Activated CD8-positive, alpha-beta memory T cell treated with anti-CD3 and anti-CD28 coated beads, Interleukin-2, amount 50 U/mL, for 24 hours (primary cell): Measurements from ENCODE around the gene LATS2.
"Not testable (repeated sequence)": the region's sequence is repeated elsewhere in the genome, so short reads cannot be mapped to it uniquely, and the experiment has no call there.

Experiments used
- DNase-seq: peaks from one replicate; pipeline ENCODE4 v3.0.0-alpha.2; 2020; ENCODE audit errors: extremely low read depth

Gene LATS2

DNA sequence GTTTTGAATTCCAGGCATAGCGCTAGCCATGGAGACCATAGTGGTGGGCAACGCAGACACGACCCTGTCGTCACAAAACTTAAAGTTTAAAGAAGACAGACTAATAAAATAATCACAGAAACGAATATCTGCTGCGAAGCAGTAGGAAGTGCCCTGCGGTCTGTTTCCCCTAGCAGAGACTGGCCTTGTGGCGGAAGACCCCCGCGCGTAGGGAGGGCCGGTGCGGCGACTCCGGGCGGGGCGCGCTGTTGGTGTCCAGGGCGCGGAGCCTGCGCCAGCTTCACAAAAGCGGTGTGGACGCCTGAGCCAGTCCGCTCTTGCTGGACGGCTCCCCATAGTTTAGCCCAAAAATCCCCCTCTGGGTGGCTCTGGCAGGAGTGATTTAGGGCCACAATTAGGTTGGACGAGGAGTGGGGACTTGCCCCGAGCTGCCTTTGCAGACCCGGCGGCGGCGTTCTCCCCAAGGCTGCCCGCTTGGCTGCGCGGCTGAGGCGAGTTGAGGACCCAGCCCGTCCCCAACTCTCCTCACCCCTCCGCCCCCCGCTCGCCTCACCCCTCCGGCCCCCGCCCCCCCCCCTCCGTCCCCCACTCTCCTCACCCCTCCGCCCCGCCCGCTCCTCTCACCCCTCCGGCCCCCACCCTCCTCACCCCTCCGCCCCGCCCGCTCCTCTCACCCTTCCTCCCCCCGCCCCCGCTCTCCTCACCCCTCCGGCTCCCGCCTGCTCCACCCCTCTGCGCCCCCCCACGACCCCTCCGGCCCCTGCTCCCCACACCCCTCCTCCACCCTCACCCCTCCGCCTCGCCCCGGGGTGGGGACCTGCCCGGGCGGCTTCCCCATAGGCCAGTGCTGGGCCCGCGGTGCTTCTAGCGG is 14.2 kb upstream of the LATS2 start:
- DNase-seq: no peak

DNA sequence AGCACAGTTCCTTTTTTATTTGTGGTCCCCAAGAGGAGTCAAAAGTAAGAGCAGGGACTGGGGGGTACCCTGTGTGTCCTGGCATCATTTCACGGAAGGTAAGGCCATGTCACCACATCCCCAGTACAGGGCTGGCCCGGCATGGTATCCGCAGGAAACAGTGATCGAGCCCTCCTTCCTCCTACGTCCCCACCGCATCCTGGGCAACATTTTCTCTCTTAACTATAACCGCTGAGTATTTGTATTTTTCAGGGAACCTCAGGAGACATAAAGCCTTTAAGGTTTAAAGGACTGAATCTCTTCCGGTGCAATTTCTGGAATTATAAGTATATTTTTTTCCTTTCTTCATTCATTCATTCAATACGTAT is 13.6 kb upstream of the LATS2 start:
- no peak for DNase-seq

DNA sequence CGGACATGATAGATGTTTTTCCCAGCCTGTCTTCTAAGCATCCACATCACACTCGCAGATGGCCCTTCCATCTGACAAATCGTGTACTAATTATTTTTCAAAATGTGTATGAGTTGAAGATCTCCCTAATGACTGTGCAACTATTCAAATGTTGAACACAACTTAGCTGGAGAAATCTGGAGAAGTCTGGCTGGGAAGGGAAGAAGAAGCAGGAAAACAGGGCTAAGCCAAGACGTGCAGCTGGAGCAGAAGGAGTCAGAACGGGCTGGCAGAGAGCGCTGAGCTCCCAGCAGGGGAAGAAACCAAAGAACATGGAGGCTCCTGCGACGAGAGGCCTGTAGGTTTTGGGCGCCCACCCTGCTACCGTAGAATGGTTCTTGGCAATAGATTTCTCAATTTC is 13.2 kb upstream of the LATS2 start:
- no peak for DNase-seq

DNA sequence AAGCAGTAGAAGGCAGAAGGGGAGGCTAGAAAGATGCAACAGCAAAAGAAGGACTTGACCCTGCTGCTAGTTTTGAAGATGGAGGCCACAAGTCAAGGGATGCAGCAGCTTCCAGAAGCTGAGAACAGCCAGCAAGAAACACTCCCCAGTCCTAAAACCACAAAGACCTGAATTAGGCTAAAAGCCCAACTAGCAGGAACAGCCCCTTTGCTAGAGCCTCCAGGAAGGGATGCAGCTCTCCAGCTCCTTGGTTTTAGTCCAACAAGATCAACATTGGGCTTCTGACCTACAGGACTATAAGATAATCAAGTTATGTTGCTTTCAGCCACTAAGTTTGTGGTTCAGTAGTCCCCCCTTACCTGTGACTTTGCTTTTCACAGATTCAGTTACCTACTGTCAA is 10.5 kb upstream of the LATS2 start:
- DNase-seq: no peak

DNA sequence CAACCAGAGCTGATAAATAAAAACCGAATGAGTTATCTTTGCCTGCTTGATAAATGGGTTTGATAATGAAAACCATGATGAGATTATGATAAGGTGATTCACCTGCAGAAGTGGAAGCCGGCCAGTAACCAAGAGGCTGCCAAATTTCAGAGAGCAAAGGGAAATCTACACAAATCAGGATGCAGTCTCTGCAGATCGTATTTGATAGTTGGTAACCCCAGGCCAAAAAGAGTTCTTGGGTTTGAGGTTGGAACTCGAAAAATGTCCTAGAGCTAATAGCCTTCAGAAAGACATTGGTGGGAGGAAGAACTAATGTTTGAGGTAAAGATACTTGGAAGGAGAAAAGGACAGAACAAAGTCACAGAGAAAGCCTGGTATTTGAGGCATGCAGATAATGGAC is 9.6 kb upstream of the LATS2 start:
- no peak for DNase-seq

DNA sequence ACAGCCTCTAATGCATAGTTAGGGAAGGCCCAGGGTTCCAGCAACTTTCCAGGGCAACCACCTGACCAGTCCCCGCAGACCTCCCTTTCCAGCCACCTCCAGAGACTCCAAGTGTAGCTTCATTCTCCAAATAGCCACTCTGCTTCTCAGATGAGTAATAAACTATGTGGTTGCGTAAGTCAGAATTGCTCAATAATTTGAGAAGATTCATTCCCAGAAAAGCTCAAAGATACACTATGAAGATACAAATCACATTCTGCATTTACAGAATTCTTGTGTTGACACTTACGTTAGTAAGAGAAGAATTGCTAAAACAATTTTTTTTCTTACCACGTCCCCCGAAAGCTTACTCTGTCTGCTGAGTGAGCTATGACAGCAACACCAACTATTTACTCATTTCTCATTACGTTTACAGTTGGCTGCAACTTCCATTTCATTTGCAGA is 8.2 kb upstream of the LATS2 start:
- no peak for DNase-seq

DNA sequence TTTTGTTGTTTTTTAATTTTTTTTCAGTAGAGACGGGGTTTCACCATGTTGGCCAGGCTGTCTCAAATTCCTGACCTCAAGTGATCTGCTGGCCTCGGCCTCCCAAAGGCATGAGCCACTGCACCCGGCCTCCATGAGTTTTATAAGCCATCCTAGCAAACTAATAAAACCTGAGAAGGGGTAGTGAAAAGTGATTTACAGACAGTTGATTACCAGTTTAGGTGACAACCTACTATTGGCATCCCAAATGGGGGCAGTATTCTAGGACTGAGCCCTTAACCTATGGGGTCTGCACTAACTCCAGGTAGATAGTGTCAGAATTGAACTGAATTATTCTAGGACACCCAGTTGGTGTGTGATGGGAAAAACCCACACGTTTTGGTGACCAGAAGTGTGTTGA is 6.5 kb upstream of the LATS2 start:
- no peak for DNase-seq

DNA sequence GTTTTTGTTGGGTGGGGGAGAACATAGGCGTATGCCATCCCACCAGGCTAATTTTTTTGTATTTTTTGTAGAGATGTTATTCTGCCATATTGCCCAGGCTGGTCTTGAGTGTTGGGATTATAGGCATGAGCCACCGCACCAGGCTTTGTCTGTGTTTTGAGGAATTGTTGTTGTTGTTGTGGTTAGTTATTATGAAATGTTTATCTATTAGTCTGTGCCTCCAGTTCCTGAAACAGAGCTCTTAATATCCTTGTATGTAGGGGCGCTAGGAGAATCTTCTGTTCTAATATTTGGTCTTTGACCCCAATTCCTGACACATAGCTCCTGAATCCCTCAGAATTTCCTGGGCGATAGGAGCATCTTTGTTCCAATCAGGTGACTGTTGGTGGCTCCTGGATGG is 5.6 kb upstream of the LATS2 start:
- no peak for DNase-seq

DNA sequence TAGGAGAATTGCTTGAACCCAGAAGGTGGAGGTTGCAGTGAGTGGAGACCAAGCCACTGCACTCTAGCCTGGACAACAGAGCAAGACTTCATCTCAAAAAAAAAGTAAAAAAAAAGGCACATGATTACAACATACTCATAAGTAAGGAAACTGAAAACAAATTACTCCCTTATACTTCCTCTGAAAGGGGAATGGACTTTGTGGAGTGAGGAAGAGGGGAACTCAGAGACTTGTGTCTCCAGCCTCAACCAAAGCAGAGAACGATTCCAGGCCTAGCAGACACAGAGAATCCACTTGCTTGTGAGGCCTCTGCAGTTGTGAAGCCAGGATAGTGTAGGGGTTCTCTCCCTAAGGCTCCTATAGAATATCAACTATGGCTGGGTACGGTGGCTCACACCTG is 4.3 kb upstream of the LATS2 start:
- no peak for DNase-seq

DNA sequence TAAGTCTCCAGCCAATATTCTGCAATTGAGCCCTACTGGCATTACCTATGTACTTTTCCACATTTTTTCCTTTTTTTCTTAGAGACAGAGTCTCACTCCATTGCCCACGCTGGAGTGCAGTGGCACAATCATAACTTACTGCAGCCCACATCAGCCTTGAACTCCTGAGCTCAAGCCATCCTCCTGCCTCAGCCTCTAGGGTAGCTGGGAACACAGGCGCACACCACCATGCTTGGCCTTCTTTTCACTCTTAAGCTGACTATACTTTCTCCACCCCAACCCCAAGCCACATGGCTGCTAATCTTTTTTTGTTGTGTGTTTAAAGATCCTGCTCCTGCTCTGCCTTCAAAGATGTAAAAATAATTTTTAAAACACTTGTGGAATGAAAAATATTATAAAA is 1.6 kb upstream of the LATS2 start:
- no peak for DNase-seq

DNA sequence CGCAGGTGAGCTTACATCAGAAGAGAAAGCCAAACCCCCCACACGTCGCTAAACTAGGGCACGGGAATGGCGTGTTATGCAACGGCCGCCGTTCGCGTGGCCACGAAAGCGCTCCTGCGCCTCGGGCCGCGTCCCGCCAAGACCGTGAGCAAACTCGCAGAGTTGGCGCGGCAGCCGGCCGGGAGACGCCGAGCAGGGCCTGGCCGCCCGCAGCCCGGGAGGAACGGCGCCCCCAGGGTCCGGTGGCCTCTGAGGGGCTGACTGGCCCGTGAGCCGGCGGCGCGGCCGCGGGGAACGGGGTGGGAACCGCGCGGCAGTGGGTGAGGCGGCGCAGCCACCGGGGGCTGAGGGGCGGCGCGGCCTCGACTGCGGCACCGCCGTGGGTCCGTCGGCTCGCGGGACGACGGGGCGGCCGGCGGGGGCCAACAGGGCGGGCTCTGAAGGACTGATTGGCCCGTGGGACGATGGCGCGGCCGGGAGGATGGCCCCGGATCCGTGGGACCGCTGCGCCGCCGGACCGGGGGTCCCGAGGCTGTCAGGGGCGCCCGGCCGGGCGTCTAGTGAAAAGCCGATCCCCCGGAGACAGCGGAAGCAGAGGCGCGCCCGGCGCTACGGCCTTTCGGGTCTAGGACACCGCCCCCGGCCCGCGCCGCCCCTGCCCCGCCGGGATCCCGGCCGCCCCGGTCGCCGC is 903 bp downstream of the LATS2 start:
- no peak for DNase-seq

DNA sequence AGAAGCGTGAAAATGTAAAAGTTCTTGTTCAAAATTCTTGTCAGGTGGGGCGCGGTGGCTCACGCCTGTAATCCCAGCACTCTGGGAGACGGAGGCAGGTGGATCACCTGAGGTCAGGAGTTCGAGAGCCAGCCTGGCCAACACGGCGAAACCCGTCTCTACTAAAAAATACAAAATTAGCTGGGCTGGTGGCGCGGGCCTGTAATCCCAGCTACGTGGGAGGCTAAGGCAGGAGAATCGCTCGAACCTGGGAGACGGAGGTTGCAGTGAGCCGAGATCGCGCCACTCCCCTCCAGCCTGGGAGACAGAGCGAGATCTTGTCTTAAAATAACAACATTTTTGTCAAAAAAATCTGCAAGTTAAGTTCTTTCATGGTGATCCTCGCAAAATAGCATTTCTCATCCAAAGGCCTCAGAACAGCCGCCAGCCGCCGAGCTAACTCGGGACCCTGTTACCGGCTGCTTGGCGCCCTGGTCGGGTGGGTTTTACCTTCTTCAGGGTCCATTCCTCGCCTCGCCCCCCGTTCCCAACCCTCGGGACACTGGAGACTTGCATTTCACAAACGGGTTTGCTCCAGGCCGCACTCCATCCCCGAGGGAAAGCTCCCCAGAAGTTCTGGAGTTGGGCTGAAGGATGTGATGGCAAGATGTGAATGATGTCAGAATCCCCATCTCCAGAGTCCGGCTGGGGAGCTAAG is 1.6 kb downstream of the LATS2 start:
- DNase-seq: no peak

DNA sequence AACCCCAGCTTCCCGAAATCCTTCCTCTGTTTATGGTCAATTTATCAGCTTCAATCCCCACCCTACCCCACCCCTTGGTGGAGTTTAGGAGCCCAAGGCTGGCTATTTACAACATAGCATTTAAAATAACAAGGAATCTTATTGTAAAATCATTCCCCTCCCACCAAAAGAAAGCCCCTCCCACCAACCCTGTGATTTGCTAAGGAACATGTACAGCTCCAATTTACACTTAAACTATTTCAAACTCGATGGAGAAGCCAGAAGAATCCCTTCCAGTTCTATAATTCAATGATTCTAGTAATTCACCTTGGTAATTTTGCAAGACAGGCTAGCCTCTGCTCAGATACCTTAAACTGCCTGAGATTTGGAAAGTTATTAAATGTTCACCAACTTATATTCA is 3.0 kb downstream of the LATS2 start:
- DNase-seq: no peak

DNA sequence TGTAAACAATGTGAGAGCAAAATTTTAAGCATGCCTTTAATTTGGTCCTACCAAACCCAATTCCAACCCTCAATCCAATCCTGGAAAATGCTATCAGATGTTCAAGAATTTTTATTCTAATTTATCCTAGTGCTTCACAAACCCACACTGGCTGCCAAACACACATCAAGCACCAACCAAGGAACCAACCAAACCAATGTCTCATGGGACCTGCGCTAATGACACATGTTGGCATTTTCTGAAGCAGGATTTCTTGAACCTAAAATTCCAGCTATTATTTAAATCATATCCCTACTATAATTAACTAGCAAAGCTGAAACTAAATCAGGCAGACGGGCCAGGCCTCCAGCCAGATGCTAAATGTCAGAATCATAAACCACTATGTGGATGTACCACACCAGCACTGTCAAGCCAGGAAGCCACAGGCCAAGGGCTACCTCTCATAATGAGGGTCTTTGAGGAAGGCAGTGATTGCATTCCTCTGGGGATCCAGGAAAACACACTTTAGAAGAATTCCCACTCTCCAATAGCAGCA is 5.8 kb downstream of the LATS2 start:
- no peak for DNase-seq

DNA sequence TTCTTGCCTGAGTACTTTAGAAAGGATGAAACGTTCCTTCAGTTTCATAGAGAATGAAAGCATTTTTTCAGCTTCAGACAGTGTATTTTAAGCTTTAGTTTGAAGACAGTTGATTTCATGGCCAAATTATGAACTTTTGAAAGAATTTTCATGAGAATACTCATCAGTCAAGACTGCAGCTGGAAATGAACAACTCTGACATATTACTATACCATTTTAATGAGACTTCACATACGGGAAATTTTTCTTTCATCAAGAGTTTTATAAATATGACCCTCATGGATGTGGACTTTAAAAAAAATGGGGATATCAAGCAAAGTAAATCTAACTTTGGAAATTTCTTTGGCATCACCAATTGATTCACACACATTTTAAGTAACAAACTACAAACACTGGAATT is 6.4 kb downstream of the LATS2 start:
- no peak for DNase-seq

DNA sequence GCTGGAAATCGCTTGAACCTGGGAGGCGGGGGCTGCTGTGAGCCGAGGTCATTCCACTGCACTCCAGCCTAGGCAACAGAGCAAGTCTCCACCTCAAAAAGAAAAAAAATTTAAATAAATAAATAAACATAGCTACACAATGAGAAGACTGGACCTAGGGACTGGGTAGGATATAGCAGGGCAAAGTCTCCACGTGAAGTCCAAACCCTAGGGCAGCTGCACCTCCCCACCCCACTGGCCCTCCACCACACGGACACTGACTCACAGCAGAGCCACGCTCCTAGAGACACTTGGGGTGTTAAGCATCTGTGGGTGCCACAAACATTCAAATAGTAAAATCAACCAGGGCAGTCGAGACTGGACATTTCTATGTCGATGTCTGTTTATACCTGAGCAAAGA is 7.1 kb downstream of the LATS2 start:
- no peak for DNase-seq

DNA sequence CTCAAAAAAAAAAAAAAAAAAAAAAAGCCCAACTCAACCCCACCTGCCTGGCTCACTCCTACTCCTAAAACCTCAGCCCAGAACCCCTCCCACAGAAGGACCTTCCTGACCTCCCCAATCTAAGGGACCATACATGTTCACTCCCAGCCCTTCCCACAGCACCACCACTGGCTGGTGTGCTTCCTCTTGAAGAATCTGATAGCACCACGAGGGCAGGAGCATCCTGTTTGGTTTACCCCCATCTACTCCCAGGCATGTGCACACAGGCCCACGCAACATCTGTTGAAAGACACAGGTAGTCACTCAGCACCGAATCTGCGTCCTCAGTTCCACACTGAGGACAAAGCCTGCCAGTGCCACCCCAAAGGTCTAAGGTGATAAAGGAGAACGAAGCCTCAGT is 8.2 kb downstream of the LATS2 start:
- no peak for DNase-seq

DNA sequence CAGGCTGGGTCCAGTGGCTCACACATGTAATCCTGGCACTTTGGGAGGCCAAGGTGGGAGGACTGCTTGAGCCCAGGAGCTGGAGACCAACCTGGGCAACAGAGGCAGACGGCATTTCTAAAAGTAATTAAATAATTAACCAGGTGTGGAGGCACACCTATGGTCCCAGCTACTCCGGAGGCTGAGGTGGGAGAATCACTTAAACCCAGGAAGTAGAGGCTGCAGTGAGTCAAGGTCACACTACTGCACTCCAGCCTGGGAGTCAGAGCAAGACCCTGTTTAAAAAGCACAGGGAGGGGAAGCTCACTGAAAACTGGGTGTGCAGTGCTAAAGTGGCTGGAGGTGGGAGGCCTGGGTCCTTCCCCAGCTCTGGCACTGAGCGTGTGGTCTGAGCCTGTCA is 9.7 kb downstream of the LATS2 start:
- DNase-seq: no peak

DNA sequence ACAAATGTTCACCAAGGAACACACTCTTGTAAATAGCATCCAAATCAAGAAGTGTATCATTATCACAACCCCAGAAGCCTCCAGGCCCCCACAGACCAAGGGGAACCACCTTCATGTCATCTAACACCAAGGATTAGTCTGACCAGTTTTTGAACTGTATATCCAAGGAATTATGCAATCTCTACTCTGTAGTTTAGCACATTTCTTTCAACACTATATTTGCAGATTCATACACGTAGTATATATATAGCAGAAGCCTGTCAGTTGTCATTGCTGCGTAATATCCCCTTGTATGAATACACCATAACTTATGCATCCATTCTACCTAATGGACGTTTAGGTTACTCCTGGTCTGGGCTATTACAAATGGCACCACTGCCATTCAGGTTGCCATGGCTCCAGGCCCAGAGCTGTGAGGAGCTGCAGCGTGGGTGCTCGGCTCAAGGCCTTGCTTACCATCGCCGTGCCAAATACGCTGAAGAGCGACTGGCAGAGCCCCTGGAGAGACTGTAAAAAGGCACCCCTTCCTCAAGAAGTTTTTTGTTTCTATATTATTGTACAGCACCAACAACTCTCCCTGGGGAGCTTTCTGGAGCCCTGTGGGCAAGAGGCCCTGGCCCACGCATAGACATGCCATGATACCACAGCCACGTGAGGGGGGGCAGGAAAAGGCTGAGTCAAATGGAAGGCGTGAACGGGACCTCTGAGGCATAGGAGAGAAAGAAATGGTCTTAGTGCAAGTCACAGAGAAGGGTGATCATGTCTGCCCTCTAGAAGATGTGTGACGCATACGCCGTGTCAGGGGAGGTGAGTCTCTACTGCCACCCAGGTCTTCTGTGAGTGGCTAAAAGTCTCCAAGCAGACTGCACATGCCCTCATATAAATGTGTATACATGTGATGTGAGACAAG is 10.8 kb downstream of the LATS2 start:
- no peak for DNase-seq

DNA sequence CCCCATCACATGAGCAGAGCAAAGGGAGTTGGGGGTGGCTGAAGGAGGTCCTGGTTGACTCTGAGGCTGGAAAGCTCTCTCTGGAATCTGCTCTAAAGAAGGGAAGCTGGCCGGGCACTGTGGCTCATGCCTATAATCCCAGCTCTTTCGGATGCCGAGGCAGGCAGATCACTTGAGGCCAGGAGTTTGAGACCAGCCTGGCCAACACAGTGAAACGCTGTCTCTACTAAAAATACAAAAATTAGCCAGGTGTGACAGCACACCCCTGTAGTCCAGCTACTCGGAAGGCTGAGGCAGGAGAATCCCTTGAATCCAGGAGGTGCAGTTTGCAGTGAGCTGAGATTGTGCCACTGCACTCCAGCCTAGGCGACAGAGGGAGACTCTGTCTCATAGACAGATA is 11.7 kb downstream of the LATS2 start:
- not testable (repeated sequence) for DNase-seq

DNA sequence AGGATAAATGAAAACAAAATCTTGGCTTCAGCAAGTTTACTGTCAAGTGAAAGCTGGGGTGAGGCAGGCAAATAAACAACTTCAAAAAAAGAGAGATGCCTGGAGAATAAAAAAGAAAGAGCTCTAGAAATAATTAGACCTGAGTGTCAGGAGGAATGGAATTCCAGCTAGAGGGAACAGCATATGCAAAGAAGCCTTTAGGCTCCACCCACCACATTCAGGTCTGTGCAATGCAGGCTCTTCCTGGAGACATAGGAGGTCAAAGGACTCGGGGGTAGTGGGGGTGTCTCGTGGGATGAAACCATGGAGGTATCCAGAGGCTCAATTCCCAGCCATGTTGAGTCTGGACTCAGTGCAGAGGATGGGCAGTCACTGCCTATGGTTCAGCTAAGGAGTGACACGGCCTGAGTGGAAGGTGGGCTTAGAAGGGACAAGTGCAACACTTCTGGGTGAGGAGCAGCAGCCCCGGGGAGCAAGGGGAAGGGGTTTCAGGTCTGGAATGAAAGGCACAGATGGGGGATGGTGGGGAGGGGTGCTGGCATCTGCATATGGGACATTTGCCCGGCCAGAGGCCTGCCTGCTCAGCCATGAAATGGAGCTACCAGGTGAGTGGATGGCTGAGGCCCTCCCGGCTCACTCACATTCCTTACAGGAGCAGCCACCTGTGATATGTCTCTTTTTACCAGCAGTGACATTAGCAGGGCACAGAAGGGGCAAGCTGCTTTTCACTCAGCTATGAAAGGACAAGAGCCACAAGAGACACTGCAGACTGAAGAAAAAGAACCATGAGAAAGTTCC is 12.3 kb downstream of the LATS2 start:
- DNase-seq: no peak
